ENCODE results near the gene TBC1D2B. TPM values are rescaled to one million over a fixed set of nuclear protein-coding genes. Genes with fewer than 3 reads are reported as not detected.

TBC1D2B gene
- total RNA-seq, 1 donor from 2014 or later: 22.1 TPM

DNA sequence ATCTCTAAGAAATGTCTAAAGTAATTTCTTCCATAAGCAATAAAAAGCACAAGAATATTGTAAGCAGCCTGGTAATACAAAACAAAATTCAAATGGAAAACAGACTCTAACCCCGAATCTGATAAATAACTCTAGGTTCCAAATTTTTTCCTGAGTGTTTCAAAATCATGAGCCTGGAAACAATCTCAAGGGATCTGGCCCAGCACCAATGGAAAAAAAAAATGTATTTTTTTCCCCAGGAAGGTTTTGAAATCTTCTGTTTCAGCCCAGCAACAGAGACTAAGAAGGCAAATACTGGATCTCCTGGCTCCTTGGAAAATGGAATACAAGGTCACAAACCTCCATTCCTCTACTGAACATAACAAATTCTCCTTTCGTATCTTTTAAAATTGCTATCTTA, 13.0 kb downstream of the TBC1D2B start:
- Mint-ChIP-seq H3K27me3 (no peaks in the 10 kb centered on the region), H3K4me3 (no peak overlapping the region), H3K4me1 (ENCODE audit: unreplicated experiment) (peaks cover 22% of the 10 kb centered on the region), H3K27ac (no peak overlapping the region), H3K9me3 (no peaks in the 10 kb centered on the region), H3K36me3 (no peaks in the 10 kb centered on the region)
- DNase-seq (ENCODE audit: extremely low spot score, unreplicated experiment): no peak
- TF ChIP-seq, protein P1, sequence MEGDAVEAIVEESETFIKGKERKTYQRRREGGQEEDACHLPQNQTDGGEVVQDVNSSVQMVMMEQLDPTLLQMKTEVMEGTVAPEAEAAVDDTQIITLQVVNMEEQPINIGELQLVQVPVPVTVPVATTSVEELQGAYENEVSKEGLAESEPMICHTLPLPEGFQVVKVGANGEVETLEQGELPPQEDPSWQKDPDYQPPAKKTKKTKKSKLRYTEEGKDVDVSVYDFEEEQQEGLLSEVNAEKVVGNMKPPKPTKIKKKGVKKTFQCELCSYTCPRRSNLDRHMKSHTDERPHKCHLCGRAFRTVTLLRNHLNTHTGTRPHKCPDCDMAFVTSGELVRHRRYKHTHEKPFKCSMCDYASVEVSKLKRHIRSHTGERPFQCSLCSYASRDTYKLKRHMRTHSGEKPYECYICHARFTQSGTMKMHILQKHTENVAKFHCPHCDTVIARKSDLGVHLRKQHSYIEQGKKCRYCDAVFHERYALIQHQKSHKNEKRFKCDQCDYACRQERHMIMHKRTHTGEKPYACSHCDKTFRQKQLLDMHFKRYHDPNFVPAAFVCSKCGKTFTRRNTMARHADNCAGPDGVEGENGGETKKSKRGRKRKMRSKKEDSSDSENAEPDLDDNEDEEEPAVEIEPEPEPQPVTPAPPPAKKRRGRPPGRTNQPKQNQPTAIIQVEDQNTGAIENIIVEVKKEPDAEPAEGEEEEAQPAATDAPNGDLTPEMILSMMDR (conservative IDR thresholded peaks at IDR 0.05): no peak

DNA sequence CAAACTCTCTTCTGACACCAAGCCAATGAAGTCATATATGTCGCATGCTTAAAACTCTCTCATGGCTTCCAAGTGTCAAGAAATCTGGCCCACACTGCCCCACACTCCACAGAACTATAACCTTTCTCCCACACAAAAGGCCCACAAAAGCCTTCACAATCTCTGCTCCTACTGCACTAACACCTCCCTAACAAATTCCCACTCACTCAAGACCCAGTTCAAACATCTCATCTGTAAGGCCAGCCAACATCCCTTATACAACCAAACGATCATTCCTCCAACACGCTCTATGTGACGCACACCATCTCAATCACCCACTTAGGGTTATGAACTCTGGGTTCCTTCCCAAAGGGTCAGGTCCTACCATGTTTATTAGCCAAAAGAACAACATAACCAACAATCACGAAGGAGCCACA, 13.5 kb downstream of the TBC1D2B start:
- Mint-ChIP-seq H3K4me1 (ENCODE audit: unreplicated experiment) (peaks cover 25% of the 10 kb centered on the region), H3K36me3 (no peaks in the 10 kb centered on the region), H3K27ac (no peak overlapping the region), H3K27me3 (no peaks in the 10 kb centered on the region), H3K4me3 (no peak overlapping the region), H3K9me3 (no peaks in the 10 kb centered on the region)
- no peak for DNase-seq (ENCODE audit: extremely low spot score, unreplicated experiment)
- TF ChIP-seq, protein P1 (conservative IDR thresholded peaks at IDR 0.05): no peak

DNA sequence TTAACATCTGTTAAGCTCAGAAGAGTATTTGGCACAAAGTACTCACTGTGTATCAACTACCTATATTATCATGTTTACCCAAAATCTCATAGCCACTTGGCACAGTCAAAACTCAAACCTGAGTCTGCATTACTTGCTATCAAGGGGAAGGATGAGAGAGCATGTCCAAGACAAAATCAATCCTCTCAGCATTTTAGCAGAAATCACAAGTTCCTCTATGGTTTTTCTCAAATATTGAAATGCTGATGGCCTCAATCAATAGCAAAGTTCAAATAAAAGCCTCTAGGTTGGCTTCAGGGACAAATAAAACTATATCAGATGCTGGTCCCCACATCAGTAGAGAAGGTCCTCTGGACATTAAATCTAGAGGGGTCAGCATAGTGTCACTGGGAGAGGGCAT, 14.3 kb downstream of the TBC1D2B start:
- H3K4me3 Mint-ChIP-seq: no peak overlapping the region
- DNase-seq (ENCODE audit: extremely low spot score, unreplicated experiment): no peak
- no peaks in the 10 kb centered on the region for H3K9me3 Mint-ChIP-seq
- no peak overlapping the region for H3K27ac Mint-ChIP-seq
- no peaks in the 10 kb centered on the region for H3K27me3 Mint-ChIP-seq
- TF ChIP-seq, protein P1 (conservative IDR thresholded peaks at IDR 0.05): no peak
- H3K4me1 Mint-ChIP-seq (ENCODE audit: unreplicated experiment): peaks cover 26% of the 10 kb centered on the region
- no peaks in the 10 kb centered on the region for H3K36me3 Mint-ChIP-seq

DNA sequence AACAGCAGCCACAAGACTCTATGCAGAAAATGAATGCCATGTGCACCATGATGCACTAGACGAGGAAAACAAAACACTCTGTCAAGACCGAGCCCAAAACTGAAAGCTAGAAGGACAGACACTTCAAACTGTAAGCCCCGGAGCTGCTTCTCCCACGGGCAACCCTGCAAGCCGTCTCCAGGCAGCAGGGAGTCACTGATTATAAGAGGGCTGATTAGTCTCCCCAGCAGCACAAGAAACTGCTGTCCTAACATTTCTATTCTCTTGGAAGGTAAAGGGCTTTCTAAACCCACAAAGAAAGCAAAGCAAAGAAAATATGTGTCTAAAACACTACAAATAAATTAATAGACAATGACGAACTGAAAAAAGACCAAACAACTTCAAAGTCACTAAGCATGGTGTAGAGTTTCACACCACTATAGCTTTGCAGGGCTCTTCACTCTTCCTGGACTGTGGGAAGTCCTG, 15.5 kb downstream of the TBC1D2B start:
- Mint-ChIP-seq H3K4me1 (ENCODE audit: unreplicated experiment) (peaks cover 26% of the 10 kb centered on the region), H3K36me3 (no peaks in the 10 kb centered on the region), H3K4me3 (peak overlapping the region; percentile 62), H3K27me3 (no peaks in the 10 kb centered on the region), H3K27ac (peak overlapping the region; percentile 79), H3K9me3 (no peaks in the 10 kb centered on the region)
- TF ChIP-seq, protein P1 (conservative IDR thresholded peaks at IDR 0.05): no peak
- DNase-seq (ENCODE audit: extremely low spot score, unreplicated experiment): no peak

DNA sequence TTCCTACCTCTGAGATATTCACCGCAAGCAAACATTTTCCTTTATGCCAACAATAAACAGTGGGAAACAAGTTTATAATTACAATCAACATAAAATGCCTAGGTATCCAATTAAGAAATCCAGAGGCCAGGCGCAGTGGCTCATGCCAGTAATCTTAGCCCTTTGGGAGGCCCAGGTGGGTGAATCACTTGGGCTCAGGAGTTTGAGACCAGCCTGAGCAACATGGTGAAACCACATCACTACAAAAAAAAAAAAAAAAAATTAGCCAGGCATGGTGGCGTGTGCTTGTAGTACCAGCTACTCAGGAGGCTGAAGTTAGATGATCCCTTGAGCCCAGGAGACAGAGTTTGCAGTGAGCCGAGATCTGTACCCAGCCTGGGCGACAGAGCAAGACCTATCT, 17.3 kb downstream of the TBC1D2B start:
- Mint-ChIP-seq H3K27ac (no peak overlapping the region), H3K4me1 (ENCODE audit: unreplicated experiment) (peaks cover 33% of the 10 kb centered on the region), H3K4me3 (no peak overlapping the region)

More for the DNA sequence above, 17.3 kb downstream of the TBC1D2B start:
- no peak for DNase-seq (ENCODE audit: extremely low spot score, unreplicated experiment)
- H3K9me3 Mint-ChIP-seq: no peaks in the 10 kb centered on the region
- TF ChIP-seq, protein P1 (conservative IDR thresholded peaks at IDR 0.05): no peak
- H3K36me3 Mint-ChIP-seq: no peaks in the 10 kb centered on the region
- H3K27me3 Mint-ChIP-seq: no peaks in the 10 kb centered on the region
